Measurements from ENCODE around the gene MAD1L1.

- TF ChIP-seq ZBTB6 (tag by site-specific recombination; IDR thresholded peaks at IDR 0.05), result no peak
- TF ChIP-seq PRDM1 (tag by site-specific recombination; IDR thresholded peaks at IDR 0.05), result no peak
- no peak for TF ChIP-seq KLF17 (tag by site-specific recombination; IDR thresholded peaks at IDR 0.05)
- no peak for TF ChIP-seq CTCF (tag by site-specific recombination; IDR thresholded peaks at IDR 0.05)
- TF ChIP-seq ZNF239 (tag by site-specific recombination; IDR thresholded peaks at IDR 0.05), result no peak
- TF ChIP-seq ZNF513 (tag by site-specific recombination; IDR thresholded peaks at IDR 0.05), result no peak
- TF ChIP-seq ZBTB1 (tag by site-specific recombination; IDR thresholded peaks at IDR 0.05), result no peak
- no peak for TF ChIP-seq ZNF362 (tag by site-specific recombination; IDR thresholded peaks at IDR 0.05)
- no peak for TF ChIP-seq REST (tag by site-specific recombination; IDR thresholded peaks at IDR 0.05)
- TF ChIP-seq HOXC10 (CRISPR knock-in tag; IDR thresholded peaks at IDR 0.05), result no peak
- no peak for TF ChIP-seq MEIS1 (CRISPR knock-in tag; IDR thresholded peaks at IDR 0.05; ENCODE audit: borderline replicate concordance)
These were observed 160.7 kb downstream of the MAD1L1 start for GRCh38 chr7:2072042-2072441.

All from HEK293 (cell line).